Measurements from ENCODE around the gene DLL4.

DLL4 gene

DNA sequence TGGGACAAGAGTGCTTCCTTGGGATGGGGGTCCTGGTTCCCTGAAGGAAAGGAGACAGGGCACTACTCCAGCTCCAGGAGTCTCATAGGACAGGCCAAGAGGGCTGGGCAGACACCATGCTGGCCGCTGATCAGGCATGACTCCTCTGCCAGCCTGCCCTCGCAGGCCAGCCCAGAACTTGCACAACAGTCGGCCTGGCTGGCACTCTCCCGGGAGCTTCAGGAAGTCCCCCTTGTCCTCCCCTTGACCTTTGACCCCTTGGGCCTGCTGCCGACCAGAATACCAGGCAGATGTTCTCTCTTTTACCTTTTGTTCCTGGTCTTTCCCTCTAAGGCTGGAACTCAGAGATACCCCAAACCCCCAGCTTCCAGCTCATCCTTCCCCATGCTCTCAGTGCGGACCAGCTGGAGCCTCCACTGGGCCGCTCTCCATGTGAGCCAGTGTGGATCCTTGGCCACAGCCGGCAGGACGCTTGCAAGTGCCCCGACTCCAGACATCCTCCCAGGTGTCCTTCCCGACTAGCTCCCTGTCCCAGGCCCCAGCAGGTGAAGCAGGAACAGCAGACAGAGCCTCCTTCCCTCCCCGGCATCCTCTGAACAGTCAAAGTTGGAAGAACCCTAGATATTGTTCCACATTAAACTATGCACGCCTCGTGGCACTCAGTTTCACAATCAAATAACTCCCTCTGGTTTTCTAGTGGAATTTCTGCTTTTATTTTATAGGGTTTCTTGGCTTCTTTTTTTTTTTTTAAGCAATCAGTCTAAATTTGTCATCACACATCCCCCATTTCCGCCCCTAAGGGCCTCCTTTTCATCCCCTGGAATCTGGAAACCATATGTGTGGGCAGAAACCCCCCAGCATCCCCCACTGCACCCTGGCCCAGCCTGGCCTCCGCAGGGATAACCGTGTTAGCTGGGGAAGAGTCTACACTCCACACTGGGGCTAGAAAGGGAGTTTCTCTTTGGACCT is 19.2 kb upstream of the DLL4 start:
- DNase-seq (ENCODE audit: low spot score), result no peak
- TF ChIP-seq, protein P1, sequence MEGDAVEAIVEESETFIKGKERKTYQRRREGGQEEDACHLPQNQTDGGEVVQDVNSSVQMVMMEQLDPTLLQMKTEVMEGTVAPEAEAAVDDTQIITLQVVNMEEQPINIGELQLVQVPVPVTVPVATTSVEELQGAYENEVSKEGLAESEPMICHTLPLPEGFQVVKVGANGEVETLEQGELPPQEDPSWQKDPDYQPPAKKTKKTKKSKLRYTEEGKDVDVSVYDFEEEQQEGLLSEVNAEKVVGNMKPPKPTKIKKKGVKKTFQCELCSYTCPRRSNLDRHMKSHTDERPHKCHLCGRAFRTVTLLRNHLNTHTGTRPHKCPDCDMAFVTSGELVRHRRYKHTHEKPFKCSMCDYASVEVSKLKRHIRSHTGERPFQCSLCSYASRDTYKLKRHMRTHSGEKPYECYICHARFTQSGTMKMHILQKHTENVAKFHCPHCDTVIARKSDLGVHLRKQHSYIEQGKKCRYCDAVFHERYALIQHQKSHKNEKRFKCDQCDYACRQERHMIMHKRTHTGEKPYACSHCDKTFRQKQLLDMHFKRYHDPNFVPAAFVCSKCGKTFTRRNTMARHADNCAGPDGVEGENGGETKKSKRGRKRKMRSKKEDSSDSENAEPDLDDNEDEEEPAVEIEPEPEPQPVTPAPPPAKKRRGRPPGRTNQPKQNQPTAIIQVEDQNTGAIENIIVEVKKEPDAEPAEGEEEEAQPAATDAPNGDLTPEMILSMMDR (IDR thresholded peaks at IDR 0.05; ENCODE audit: extremely low read depth, missing control alignments), result no peak

DNA sequence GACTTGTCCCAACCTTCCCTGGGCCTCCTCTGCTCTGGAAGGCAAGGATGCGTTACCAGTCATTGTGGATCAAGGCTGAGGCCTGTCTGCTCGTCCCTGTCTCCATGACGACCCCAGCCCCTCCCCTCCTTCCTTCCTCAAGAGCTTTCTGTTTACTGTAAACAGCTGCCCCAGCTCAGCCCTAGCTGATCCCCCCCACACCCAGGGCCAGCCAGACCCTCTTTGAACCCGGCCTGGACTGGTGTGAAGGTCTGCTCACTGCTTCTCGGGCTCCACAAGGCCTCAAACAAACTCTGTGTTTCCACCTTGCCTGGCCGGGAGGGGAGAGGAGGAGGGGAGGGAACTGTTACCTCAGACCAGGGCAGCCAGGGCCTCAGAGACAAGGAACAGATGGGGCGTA is 18.0 kb upstream of the DLL4 start:
- no peak for DNase-seq (ENCODE audit: low spot score)
- TF ChIP-seq, protein P1 (IDR thresholded peaks at IDR 0.05; ENCODE audit: extremely low read depth, missing control alignments), result no peak

DNA sequence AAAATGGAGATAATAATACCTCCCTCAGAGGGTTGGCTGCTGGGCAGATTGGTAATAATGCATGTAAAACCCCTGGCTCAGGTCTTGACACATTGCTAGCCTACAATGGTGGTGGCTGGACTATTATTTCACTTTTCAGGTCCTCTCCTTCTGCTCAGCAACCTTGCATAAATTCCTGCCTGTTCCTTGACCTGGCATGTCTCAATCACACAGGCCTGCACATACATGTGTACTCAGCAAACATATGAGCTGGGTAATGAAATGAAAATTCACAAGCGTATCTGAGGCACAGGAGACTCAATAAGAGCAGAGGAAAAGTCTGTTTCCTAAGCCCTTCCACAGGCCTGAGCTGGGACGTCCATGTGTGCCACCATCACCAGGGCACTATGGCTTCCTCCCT is 17.4 kb upstream of the DLL4 start:
- DNase-seq (ENCODE audit: low spot score), result no peak
- TF ChIP-seq, protein P1 (IDR thresholded peaks at IDR 0.05; ENCODE audit: extremely low read depth, missing control alignments), result no peak

DNA sequence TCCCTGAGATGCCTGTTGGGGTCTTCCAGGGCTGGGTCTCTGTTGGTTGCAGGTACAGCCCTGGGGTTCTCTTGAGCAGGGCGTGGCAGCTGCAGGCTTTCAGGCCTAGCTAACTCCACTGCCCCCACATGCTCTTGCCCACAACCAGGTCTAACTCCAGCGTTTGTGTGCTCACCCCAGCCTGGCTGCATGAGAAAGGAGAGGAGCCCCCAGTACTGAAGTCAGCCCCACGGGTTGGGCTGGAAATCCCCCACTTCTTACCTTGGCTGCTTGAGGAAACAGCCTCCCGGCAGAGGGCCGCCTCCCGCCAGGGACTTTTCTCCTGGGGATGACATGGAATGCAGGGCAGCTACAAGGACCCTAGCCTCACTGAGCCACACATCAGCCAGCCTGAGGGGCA is 16.7 kb upstream of the DLL4 start:
- DNase-seq (ENCODE audit: low spot score), result no peak

DNA sequence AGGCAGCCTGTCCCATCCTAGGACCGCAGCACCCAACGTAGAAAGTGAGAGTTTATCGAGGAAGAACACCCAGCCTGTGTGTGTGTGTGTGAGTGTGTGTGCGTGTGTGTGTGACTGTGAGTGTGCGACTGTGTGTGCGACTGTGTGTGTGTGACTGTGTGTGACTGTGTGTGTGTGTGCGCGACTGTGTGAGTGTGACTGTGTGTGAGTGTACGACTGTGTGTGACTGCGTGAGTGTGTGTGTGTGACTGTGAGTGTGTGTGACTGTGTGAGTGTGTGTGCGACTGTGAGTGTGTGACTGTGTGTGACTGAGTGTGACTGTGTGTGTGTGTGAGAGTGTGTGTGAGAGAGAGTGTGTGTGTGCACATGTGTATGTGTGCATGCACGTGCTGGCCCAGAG is 15.1 kb upstream of the DLL4 start:
- no peak for DNase-seq (ENCODE audit: low spot score)
- TF ChIP-seq, protein P1 (IDR thresholded peaks at IDR 0.05; ENCODE audit: extremely low read depth, missing control alignments), result no peak

More for the DNA sequence above, 16.7 kb upstream of the DLL4 start:
- TF ChIP-seq, protein P1 (IDR thresholded peaks at IDR 0.05; ENCODE audit: extremely low read depth, missing control alignments), result no peak

DNA sequence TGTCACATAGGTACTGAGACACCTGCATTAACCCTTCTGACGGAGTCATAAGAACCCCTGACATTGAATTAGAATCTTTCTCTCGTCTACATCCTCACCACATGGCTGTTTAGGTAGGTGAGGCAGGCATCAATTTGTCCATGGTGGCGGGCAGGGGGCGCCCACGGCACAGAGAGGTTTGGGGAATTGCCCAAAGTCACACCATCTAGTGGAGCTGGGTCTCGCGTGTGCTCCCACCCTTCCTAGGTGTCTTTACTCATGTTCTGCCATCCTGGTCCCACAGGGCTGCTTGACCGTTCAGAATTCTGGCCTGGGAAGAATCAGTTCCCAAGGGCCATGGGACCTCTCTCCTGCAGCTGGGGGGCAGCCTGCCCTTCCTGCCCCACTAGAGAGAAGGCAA is 14.7 kb upstream of the DLL4 start:
- no peak for DNase-seq (ENCODE audit: low spot score)

DNA sequence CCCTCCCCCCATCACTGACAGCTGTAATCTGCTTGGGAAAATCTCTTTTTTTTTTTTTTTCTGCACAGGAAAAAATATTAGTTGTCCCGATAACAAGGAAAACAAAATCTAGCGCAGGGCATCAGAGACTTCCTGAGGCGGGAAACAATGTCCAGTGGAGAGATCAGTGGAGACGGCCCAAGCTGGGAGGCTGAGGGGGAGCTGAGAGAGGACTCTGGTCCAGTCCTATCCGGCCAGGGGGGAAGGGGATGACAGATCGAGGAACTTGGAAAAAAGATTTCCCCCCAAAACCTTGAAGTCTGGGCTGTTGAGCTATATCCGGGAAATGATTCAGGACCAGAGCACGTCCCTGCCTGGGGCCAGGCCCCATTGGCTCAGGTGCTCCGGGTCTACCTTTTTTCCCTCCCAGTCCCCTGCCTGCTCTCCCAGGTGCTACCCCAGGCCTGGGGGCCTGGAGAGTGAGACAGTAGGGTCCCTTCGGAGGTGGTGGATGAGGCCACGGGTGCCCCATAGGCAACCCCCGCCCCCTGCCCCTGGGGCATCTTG is 14.0 kb upstream of the DLL4 start:
- no peak for DNase-seq (ENCODE audit: low spot score)
- TF ChIP-seq, protein P1 (IDR thresholded peaks at IDR 0.05; ENCODE audit: extremely low read depth, missing control alignments), result no peak

More for the DNA sequence above, 14.7 kb upstream of the DLL4 start:
- TF ChIP-seq, protein P1 (IDR thresholded peaks at IDR 0.05; ENCODE audit: extremely low read depth, missing control alignments), result no peak
